ENCODE results near the gene PLCXD3. TPM values are rescaled to one million over a fixed set of nuclear protein-coding genes. Genes with fewer than 3 reads are reported as not detected.
"Not testable (repeated sequence)": the region's sequence is repeated elsewhere in the genome, so short reads cannot be mapped to it uniquely, and the experiment has no call there.

The PLCXD3 gene
- total RNA-seq, 1 donor from 2014 or later = 0.84 TPM

- Histone ChIP-seq H3K36me3 (ENCODE audit: control insufficient read depth, insufficient read depth, low read length) (no peaks in the 10 kb centered on the region), H3K27me3 (ENCODE audit: control insufficient read depth, insufficient read depth, low read length) (no peaks in the 10 kb centered on the region), H3K4me3 (ENCODE audit: low read depth, low read length) (no peak overlapping the region)
- TF ChIP-seq, protein P1, sequence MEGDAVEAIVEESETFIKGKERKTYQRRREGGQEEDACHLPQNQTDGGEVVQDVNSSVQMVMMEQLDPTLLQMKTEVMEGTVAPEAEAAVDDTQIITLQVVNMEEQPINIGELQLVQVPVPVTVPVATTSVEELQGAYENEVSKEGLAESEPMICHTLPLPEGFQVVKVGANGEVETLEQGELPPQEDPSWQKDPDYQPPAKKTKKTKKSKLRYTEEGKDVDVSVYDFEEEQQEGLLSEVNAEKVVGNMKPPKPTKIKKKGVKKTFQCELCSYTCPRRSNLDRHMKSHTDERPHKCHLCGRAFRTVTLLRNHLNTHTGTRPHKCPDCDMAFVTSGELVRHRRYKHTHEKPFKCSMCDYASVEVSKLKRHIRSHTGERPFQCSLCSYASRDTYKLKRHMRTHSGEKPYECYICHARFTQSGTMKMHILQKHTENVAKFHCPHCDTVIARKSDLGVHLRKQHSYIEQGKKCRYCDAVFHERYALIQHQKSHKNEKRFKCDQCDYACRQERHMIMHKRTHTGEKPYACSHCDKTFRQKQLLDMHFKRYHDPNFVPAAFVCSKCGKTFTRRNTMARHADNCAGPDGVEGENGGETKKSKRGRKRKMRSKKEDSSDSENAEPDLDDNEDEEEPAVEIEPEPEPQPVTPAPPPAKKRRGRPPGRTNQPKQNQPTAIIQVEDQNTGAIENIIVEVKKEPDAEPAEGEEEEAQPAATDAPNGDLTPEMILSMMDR (IDR thresholded peaks at IDR 0.05; ENCODE audit: insufficient read depth, low read length, poor library complexity, severe bottlenecking) = no peak
- no peak for DNase-seq (ENCODE audit: low read depth)
Measured at GRCh38 chr5:41485533-41485932, 24.9 kb downstream of the PLCXD3 start.

DNA sequence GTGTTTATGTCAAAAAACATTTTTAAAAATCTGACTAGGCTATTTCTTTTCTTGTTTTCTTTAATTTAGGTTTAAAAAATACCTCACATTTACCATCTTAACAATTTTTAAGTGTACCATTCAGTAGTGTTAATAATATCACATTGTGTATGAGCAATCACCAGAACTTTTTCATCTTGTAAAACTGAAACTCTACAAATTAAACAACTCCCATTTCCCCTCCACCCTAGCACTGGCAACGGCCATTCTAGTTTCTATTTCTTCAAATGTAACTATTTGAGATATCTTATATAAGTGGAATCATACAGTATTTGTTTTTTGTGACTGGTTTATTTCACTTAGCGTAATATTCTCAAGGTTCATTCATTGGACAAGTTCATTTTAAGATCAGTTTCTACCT is 27.7 kb downstream of the PLCXD3 start:
- H3K4me3 ChIP-seq (ENCODE audit: low read depth, low read length) = no peak overlapping the region
- H3K27me3 ChIP-seq (ENCODE audit: control insufficient read depth, insufficient read depth, low read length) = no peaks in the 10 kb centered on the region
- H3K36me3 ChIP-seq (ENCODE audit: control insufficient read depth, insufficient read depth, low read length) = no peaks in the 10 kb centered on the region
- no peak for DNase-seq (ENCODE audit: low read depth)
- TF ChIP-seq, protein P1 (IDR thresholded peaks at IDR 0.05; ENCODE audit: insufficient read depth, low read length, poor library complexity, severe bottlenecking) = no peak

DNA sequence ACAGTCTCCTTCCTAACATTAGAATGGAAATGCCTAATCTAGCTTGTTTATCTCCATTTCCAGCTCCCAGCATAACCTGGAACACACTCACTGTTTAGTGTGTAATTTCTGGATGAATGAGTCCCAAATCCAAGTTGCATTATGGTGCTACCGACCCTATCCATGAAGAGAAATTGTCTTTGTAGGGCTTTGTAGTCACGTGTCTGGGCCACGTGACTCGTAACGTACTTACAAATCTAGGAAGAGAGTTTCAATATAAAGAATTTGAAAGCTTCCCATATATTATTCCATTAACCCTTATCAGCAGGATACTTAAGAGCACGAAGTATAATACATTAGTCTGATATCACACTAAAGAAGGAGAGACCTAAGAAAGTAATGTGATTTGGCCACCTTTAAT is 28.2 kb downstream of the PLCXD3 start:
- H3K4me3 ChIP-seq (ENCODE audit: low read depth, low read length) = no peak overlapping the region
- TF ChIP-seq, protein P1 (IDR thresholded peaks at IDR 0.05; ENCODE audit: insufficient read depth, low read length, poor library complexity, severe bottlenecking) = no peak
- DNase-seq (ENCODE audit: low read depth) = no peak
- no peaks in the 10 kb centered on the region for H3K36me3 ChIP-seq (ENCODE audit: control insufficient read depth, insufficient read depth, low read length)
- no peaks in the 10 kb centered on the region for H3K27me3 ChIP-seq (ENCODE audit: control insufficient read depth, insufficient read depth, low read length)

DNA sequence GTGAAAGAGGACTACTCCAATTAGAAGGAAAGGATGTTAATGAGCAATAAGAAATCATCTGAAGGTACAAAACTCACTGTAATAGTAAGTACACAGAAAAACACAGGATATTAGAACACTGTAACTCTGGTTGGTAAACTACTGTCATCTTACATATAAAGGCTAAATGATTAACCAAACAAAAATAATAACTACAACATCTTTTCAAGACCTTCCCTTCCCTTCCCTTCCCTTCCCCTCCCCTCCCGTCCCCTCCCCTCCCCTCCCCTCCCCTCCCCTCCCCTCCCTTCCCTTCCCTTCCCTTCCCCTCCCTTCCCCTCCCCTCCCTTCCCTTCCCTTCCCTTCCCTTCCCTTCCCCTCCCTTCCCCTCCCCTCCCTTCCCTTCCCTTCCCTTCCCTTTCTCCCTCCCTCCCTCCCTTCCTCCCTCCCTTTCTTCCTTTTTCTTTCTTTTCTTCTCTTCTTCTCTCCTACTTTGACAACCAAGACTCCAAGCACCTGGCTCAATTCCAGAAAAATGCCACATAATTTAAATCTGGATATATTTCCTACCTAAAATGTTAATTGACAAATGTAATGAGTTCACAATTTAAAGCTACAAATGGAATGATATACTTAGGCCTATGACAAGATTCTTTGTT is 38.7 kb downstream of the PLCXD3 start:
- DNase-seq (ENCODE audit: low read depth); H3K27me3 ChIP-seq (ENCODE audit: control insufficient read depth, insufficient read depth, low read length); H3K36me3 ChIP-seq (ENCODE audit: control insufficient read depth, insufficient read depth, low read length); H3K4me3 ChIP-seq (ENCODE audit: low read depth, low read length): not testable (repeated sequence)

DNA sequence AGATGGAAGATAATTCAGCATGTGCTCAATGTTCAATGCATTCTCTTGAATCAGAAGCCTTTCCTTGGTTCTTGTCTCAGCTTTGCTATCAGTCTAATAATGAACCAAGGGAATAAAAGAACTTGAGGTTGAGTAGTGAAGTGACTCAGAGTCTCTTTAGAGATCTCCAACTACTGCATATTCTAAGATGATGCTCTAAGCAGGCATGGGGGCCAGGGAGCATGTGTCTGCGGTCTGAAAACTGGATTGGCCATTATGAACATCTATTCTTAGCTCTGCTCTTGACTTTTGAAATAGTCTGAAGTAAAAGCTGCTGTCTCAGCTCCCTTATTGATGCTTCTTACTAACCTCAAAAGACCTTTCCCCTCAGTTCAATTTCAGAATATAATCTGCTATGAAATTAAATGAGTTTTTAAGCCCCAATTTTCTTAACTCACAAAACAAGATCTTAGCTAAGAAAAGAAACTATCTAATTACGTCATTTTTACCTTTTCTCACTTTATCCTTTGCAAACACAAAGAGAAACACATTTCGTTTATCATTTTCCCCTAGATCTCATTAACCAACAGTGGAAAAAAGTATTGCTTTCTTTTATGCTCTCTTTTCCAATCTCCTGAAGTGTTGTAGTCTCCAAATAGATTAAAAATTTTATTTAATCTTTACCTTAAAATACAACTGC is 44.8 kb downstream of the PLCXD3 start:
- Histone ChIP-seq H3K36me3 (ENCODE audit: control insufficient read depth, insufficient read depth, low read length) (no peaks in the 10 kb centered on the region), H3K27me3 (ENCODE audit: control insufficient read depth, insufficient read depth, low read length) (no peaks in the 10 kb centered on the region), H3K4me3 (ENCODE audit: low read depth, low read length) (no peak overlapping the region)
- TF ChIP-seq, protein P1 (IDR thresholded peaks at IDR 0.05; ENCODE audit: insufficient read depth, low read length, poor library complexity, severe bottlenecking) = no peak
- DNase-seq (ENCODE audit: low read depth) = no peak

GRCh38 chr5:41459557-41459956 is 50.8 kb downstream of the PLCXD3 start:
- TF ChIP-seq, protein P1 (IDR thresholded peaks at IDR 0.05; ENCODE audit: insufficient read depth, low read length, poor library complexity, severe bottlenecking) = no peak
- no peaks in the 10 kb centered on the region for H3K27me3 ChIP-seq (ENCODE audit: control insufficient read depth, insufficient read depth, low read length)
- no peak for DNase-seq (ENCODE audit: low read depth)
- no peak overlapping the region for H3K4me3 ChIP-seq (ENCODE audit: low read depth, low read length)
- H3K36me3 ChIP-seq (ENCODE audit: control insufficient read depth, insufficient read depth, low read length) = no peaks in the 10 kb centered on the region

Measured in kidney epithelial cell (primary cell).